Skeletal muscle tissue (tissue), 4 donors: ENCODE measurements around the gene SKP2. TPM values are rescaled to one million over a fixed set of nuclear protein-coding genes. Genes with fewer than 3 reads are reported as not detected.
"Not testable (repeated sequence)": the region's sequence is repeated elsewhere in the genome, so short reads cannot be mapped to it uniquely, and the experiment has no call there.

ENCODE experiments used
- H3K27ac ChIP-seq: one replicate; pipeline ENCODE4 v1.7.0; 2013; ENCODE audit warnings: mild to moderate bottlenecking, low read depth, low read length, inconsistent platforms
- H3K27me3 ChIP-seq, 3 donors: one replicate each; pipeline ENCODE4 v1.7.0; 2013; ENCODE audit warnings: low read length in 3 of 3; ENCODE audit not compliant: control insufficient read depth in 3 of 3, insufficient read depth in 3 of 3
- H3K36me3 ChIP-seq, 3 donors: one replicate each; pipeline ENCODE4 v1.7.0; 2013; ENCODE audit warnings: low read length in 3 of 3; ENCODE audit not compliant: control insufficient read depth in 3 of 3, insufficient read depth in 3 of 3
- H3K4me1 ChIP-seq, 3 donors: one replicate each; pipeline ENCODE4 v1.7.0; 2013; ENCODE audit warnings: low read length in 3 of 3, mild to moderate bottlenecking in 3 of 3; ENCODE audit not compliant: control insufficient read depth in 3 of 3, insufficient read depth in 3 of 3
- H3K4me3 ChIP-seq, 3 donors: one replicate each; pipeline ENCODE4 v1.7.0; 2013; ENCODE audit warnings: low read length in 3 of 3
- H3K9ac ChIP-seq, 3 donors: one replicate each; pipeline ENCODE4 v1.7.0; 2013; ENCODE audit warnings: low read length in 3 of 3, mild to moderate bottlenecking in 3 of 3, moderate library complexity in 2 of 3, low read depth in 1 of 3
- H3K9me3 ChIP-seq, 3 donors: one replicate each; pipeline ENCODE4 v1.7.0; 2013; ENCODE audit warnings: low read length in 3 of 3; ENCODE audit not compliant: control insufficient read depth in 3 of 3
- total RNA-seq: library from RNA; depleted of rRNA; stranded (reverse); fragments of >200 nt; gene quantifications from one replicate; pipeline ENCODE4 v1.2.3, GENCODE V29; 2014
- donor health status: Osteomylitis.

SKP2 gene
- total RNA-seq, 1 donor from 2014 or later, result 34.4 TPM

- Histone ChIP-seq H3K9ac (no peak overlapping the region), H3K27ac (no peak overlapping the region), H3K4me3 (no peak overlapping the region), H3K9me3 (no peaks in the 10 kb centered on the region), H3K4me1 (no peaks in the 10 kb centered on the region), H3K27me3 (no peaks in the 10 kb centered on the region), H3K36me3 (peaks cover 12 to 72% (median 56%) of the 10 kb centered on the region in 3 donors)
Measured at GRCh38 chr5:36173426-36173825, 21.5 kb downstream of the SKP2 start.

GRCh38 chr5:36174119-36174518, 22.2 kb downstream of the SKP2 start:
- no peak overlapping the region for H3K27ac ChIP-seq
- no peaks in the 10 kb centered on the region for H3K27me3 ChIP-seq
- H3K4me3 ChIP-seq, result no peak overlapping the region
- no peaks in the 10 kb centered on the region for H3K4me1 ChIP-seq
- H3K9ac ChIP-seq, result no peak overlapping the region
- peaks cover 12 to 68% (median 57%) of the 10 kb centered on the region in 3 donors for H3K36me3 ChIP-seq
- no peaks in the 10 kb centered on the region for H3K9me3 ChIP-seq

DNA sequence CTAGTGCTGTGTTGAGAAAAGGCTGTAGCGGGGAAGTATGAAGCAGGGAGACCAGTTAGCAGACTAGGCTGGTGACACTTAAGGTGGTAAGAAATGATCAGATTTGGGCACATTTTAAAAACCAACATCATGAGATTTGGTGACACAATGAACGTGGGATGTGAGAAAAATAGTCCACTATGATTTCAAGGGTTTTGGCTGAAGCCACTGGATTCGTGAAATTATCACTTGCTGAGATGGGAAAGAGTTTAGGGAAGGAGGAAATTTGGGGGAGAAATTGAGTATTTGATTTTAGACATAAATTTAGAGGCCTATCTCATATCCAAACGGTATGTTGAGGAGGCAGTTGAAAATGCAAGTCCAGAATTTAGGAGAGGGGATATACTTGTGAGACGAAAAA, 23.1 kb downstream of the SKP2 start:
- Histone ChIP-seq H3K36me3 (peaks cover 9 to 67% (median 56%) of the 10 kb centered on the region in 3 donors), H3K9me3 (no peaks in the 10 kb centered on the region), H3K9ac (no peak overlapping the region), H3K4me3 (no peak overlapping the region), H3K27ac (no peak overlapping the region), H3K27me3 (no peaks in the 10 kb centered on the region), H3K4me1 (no peaks in the 10 kb centered on the region)

- no peak overlapping the region for H3K9ac ChIP-seq
- H3K4me3 ChIP-seq, result no peak overlapping the region
- peaks cover 4 to 56% (median 55%) of the 10 kb centered on the region in 3 donors for H3K36me3 ChIP-seq
- H3K27me3 ChIP-seq, result no peaks in the 10 kb centered on the region
- no peaks in the 10 kb centered on the region for H3K4me1 ChIP-seq
- no peak overlapping the region for H3K27ac ChIP-seq
- no peaks in the 10 kb centered on the region for H3K9me3 ChIP-seq
Measured at GRCh38 chr5:36177154-36177553, 25.2 kb downstream of the SKP2 start.

- Histone ChIP-seq H3K9ac (no peak overlapping the region), H3K9me3 (no peaks in the 10 kb centered on the region), H3K4me1 (no peaks in the 10 kb centered on the region), H3K4me3 (no peak overlapping the region), H3K27me3 (no peaks in the 10 kb centered on the region), H3K36me3 (peaks cover 4 to 49% (median 48%) of the 10 kb centered on the region in 3 donors), H3K27ac (no peak overlapping the region)
Measured at GRCh38 chr5:36177715-36178523, 26.0 kb downstream of the SKP2 start.

GRCh38 chr5:36178524-36178890, 26.6 kb downstream of the SKP2 start:
- no peak overlapping the region for H3K27ac ChIP-seq
- H3K27me3 ChIP-seq, result no peaks in the 10 kb centered on the region
- no peak overlapping the region for H3K9ac ChIP-seq
- no peak overlapping the region for H3K4me3 ChIP-seq
- peaks cover 4 to 44% (median 43%) of the 10 kb centered on the region in 3 donors for H3K36me3 ChIP-seq
- no peaks in the 10 kb centered on the region for H3K9me3 ChIP-seq
- no peaks in the 10 kb centered on the region for H3K4me1 ChIP-seq

DNA sequence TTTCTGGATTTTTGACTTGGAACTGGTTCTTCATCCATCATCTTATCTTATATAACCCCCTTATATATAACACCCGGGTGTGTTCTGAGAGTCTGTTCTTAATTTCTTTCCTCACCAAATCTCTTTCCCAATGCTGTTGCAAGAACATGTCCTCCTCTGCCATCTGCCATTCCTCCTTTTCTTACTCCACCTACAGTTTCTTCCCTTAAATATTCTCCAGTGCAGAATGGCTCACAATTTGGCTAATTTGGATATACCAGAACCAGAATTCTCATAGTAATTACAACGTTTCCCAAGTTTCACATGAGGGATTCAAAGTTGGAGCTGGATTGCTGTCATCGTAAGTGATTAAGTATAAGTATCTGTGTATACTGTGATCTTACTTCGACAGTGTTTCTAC, 28.0 kb downstream of the SKP2 start:
- H3K4me1 ChIP-seq, result no peaks in the 10 kb centered on the region
- peaks cover 4 to 36% (median 31%) of the 10 kb centered on the region in 3 donors for H3K36me3 ChIP-seq
- H3K9ac ChIP-seq, result no peak overlapping the region
- no peak overlapping the region for H3K27ac ChIP-seq
- no peaks in the 10 kb centered on the region for H3K9me3 ChIP-seq
- no peak overlapping the region for H3K4me3 ChIP-seq
- H3K27me3 ChIP-seq, result no peaks in the 10 kb centered on the region

DNA sequence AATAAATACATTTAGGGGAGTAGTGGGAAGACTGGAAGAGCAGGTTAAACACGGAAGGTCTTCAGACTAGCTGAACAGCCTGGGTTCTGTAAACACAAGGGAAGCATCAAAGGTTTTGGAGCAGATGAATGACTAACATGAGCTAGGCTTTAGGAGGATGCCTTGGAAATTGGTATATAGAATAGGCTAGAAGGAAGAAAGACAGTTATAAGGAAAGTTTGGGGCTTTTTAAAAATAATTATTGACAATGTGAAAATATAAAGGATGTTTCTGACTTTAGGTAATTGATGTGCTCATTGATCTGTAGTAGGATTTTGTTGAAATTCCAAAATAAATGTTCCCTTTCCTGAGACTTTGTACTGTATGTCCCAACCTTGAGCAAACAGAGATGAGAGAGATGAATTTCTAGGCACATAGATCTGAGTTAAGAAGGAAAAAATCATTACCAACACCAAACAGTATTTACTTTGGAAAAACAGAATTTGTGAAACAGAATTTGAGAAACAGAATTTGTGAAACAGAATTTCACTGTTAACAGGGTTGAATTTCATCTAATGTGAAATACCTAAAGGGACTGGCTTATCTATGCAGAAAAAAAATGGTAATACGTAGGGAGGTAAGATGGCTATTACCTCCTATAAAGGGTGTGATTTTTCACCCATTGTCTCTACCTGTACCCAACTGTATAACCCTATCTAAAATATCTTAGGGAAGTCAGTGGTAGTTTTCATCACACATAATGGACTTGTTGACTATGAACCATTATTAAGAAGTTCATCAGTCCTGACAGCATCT, 28.8 kb downstream of the SKP2 start:
- Histone ChIP-seq H3K4me3 (no peak overlapping the region), H3K4me1 (no peaks in the 10 kb centered on the region), H3K27ac (no peak overlapping the region), H3K9me3 (no peaks in the 10 kb centered on the region), H3K36me3 (peaks cover 4 to 36% (median 29%) of the 10 kb centered on the region in 3 donors), H3K27me3 (no peaks in the 10 kb centered on the region), H3K9ac (no peak overlapping the region)

GRCh38 chr5:36181774-36182173, 29.9 kb downstream of the SKP2 start:
- no peaks in the 10 kb centered on the region for H3K4me1 ChIP-seq
- no peaks in the 10 kb centered on the region for H3K9me3 ChIP-seq
- H3K4me3 ChIP-seq, result no peak overlapping the region
- H3K9ac ChIP-seq, result no peak overlapping the region
- H3K27me3 ChIP-seq, result no peaks in the 10 kb centered on the region
- H3K27ac ChIP-seq, result no peak overlapping the region
- H3K36me3 ChIP-seq, result peaks cover 4 to 36% (median 27%) of the 10 kb centered on the region in 3 donors

DNA sequence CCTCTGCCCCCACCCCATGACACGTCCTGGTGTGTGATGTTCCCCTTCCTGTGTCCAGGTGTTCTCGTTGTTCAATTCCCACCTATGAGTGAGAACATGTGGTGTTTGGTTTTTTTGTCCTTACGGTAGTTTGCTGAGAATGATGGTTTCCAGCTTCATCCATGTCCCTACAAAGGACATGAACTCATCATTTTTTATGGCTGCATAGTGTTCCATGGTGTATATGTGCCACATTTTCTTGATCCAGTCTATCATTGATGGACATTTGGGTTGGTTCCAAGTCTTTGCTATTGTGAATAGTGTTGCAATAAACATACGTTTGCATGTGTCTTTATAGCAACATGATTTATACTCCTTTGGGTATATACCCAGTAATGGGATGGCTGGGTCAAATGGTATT, 32.5 kb downstream of the SKP2 start:
- not testable (repeated sequence) for H3K9ac ChIP-seq, H3K4me3 ChIP-seq, H3K27me3 ChIP-seq, H3K27ac ChIP-seq, H3K9me3 ChIP-seq, H3K4me1 ChIP-seq
- H3K36me3 ChIP-seq, result peaks cover 6 to 17% (median 11%) of the 10 kb centered on the region in 3 donors
